ENCODE results near the gene LAGE3. TPM values are rescaled to one million over a fixed set of nuclear protein-coding genes. Genes with fewer than 3 reads are reported as not detected.

LAGE3 gene
- total and polyA plus RNA-seq, 4 donors: 10.3 to 32.0 (median 23.9) TPM

- ATAC-seq (ENCODE audit: insufficient read depth, low FRiP score) (peak; percentile 25), DNase-seq (peak; percentile 64 to 84 (median 75))
- H3K9me3 ChIP-seq (ENCODE audit: control insufficient read depth in 4 of 4, insufficient read depth in 3 of 4, low read length in 3 of 4): peaks cover 0 to 3% (median 0%) of the 10 kb centered on the region in 4 donors
- no peaks in the 10 kb centered on the region for H3K27me3 ChIP-seq (ENCODE audit: control insufficient read depth in 3 of 3, insufficient read depth in 3 of 3, low read length in 2 of 3)
- WGBS, 2 donors: 2 to 40% methylated on average over 7 to 95 of the region's 95 CpGs
- H3K36me3 ChIP-seq (ENCODE audit: control insufficient read depth in 4 of 4, insufficient read depth in 4 of 4, low read length in 4 of 4): peaks cover 0 to 7% (median under 1%) of the 10 kb centered on the region in 4 donors
- TF ChIP-seq CTCF (IDR thresholded peaks at IDR 0.05; ENCODE audit: control extremely low read depth, extremely low read depth): no peak
- no peak within 1 kb of the TSS for H3K9ac ChIP-seq (ENCODE audit: insufficient read depth in 1 of 2, low read length in 2 of 2)
- H3K4me1 ChIP-seq (ENCODE audit: control insufficient read depth in 5 of 5, insufficient read depth in 5 of 5, low read length in 5 of 5): peaks cover 0 to 9% (median 0%) of the 10 kb centered on the region in 5 donors
- H3K27ac ChIP-seq (ENCODE audit: low read depth in 1 of 2, low read length in 1 of 2): peak within 1 kb of the TSS; percentile 83 to 92
- peak within 1 kb of the TSS; percentile 58 for H3K4me3 ChIP-seq
Measured at GRCh38 chrX:154486396-154487207, 7.5 kb upstream of the LAGE3 start, which contains the start of gene UBL4A. Gene UBL4A (minus strand): TSS chrX:154486615. CDS start chrX:154486584, 31 bp downstream.

- Histone ChIP-seq H3K27ac (ENCODE audit: low read depth in 1 of 2, low read length in 1 of 2) (peak overlapping the region; percentile 83 to 92), H3K36me3 (ENCODE audit: control insufficient read depth in 4 of 4, insufficient read depth in 4 of 4, low read length in 4 of 4) (peaks cover 0 to 7% (median under 1%) of the 10 kb centered on the region in 4 donors), H3K4me1 (ENCODE audit: control insufficient read depth in 5 of 5, insufficient read depth in 5 of 5, low read length in 5 of 5) (peaks cover 0 to 9% (median 0%) of the 10 kb centered on the region in 5 donors), H3K4me3 (peak overlapping the region; percentile 58), H3K27me3 (ENCODE audit: control insufficient read depth in 3 of 3, insufficient read depth in 3 of 3, low read length in 2 of 3) (no peaks in the 10 kb centered on the region), H3K9ac (ENCODE audit: insufficient read depth in 1 of 2, low read length in 2 of 2) (no peak overlapping the region), H3K9me3 (ENCODE audit: control insufficient read depth in 4 of 4, insufficient read depth in 3 of 4, low read length in 3 of 4) (peaks cover 0 to 3% (median 0%) of the 10 kb centered on the region in 4 donors)
- no peak for ATAC-seq (ENCODE audit: insufficient read depth, low FRiP score)
- no peak for TF ChIP-seq CTCF (IDR thresholded peaks at IDR 0.05; ENCODE audit: control extremely low read depth, extremely low read depth)
- WGBS, 2 donors: 0 to 44% methylated on average over 11 to 35 of the region's 35 CpGs
- peak in 2 of 3 donors; percentile 22 to 24 for DNase-seq
Measured at GRCh38 chrX:154486052-154486395, 6.9 kb upstream of the LAGE3 start.

GRCh38 chrX:154485150-154486051, 6.3 kb upstream of the LAGE3 start:
- Histone ChIP-seq H3K9me3 (ENCODE audit: control insufficient read depth in 4 of 4, insufficient read depth in 3 of 4, low read length in 3 of 4) (peaks cover 0 to 3% (median 0%) of the 10 kb centered on the region in 4 donors), H3K4me1 (ENCODE audit: control insufficient read depth in 5 of 5, insufficient read depth in 5 of 5, low read length in 5 of 5) (peaks cover 0 to 9% (median 0%) of the 10 kb centered on the region in 5 donors), H3K27me3 (ENCODE audit: control insufficient read depth in 3 of 3, insufficient read depth in 3 of 3, low read length in 2 of 3) (no peaks in the 10 kb centered on the region), H3K9ac (ENCODE audit: insufficient read depth in 1 of 2, low read length in 2 of 2) (no peak overlapping the region), H3K4me3 (peak overlapping the region; percentile 58), H3K27ac (ENCODE audit: low read depth in 1 of 2, low read length in 1 of 2) (peak overlapping the region; percentile 83 to 92), H3K36me3 (ENCODE audit: control insufficient read depth in 4 of 4, insufficient read depth in 4 of 4, low read length in 4 of 4) (peaks cover 0 to 7% (median under 1%) of the 10 kb centered on the region in 4 donors)
- no peak for DNase-seq
- 60 to 63% methylated on average over 21 to 35 of the region's 35 CpGs for WGBS, 2 donors
- no peak for ATAC-seq (ENCODE audit: insufficient read depth, low FRiP score)
- TF ChIP-seq CTCF (IDR thresholded peaks at IDR 0.05; ENCODE audit: control extremely low read depth, extremely low read depth): no peak

All from lung (tissue), 12 donors.